K562 (cell line): ENCODE data around the gene BST1.

Experiments used
- E2F6 ChIP-seq, 2 experiments: IDR thresholded peaks; 2 replicates each; pipeline ENCODE4 v1.6.1; 2011; ENCODE audit warnings: borderline replicate concordance in 1 of 2, control low read depth in 1 of 2, low read depth in 1 of 2, low read length in 1 of 2, mild to moderate bottlenecking in 1 of 2, mixed read lengths in 1 of 2, moderate library complexity in 1 of 2; ENCODE audit not compliant: insufficient read depth in 1 of 2, insufficient read length in 1 of 2, poor library complexity in 1 of 2, severe bottlenecking in 1 of 2; ENCODE audit errors: extremely low read depth in 1 of 2
- MAX ChIP-seq: sonication (generic); formaldehyde crosslinking; IDR thresholded peaks from 2 replicates; pipeline ENCODE4 v1.9.0; 2022; ENCODE audit warnings: mild to moderate bottlenecking, missing genetic modification reagents
- MAZ ChIP-seq, 2 experiments: fragments of 450-650 bp in 1 of 2; sonication (generic) in 1 of 2; formaldehyde crosslinking; IDR thresholded peaks in 1 of 2; conservative IDR thresholded peaks in 1 of 2; 2 replicates each; pipeline versions ENCODE4 v1.4.0 to v1.5.0; 2020; ENCODE audit warnings: mild to moderate bottlenecking in 1 of 2, missing genetic modification reagents in 1 of 2
- NFXL1 ChIP-seq: fragments of 450-650 bp; formaldehyde crosslinking; IDR thresholded peaks from 2 replicates; pipeline ENCODE4 v1.4.0; 2021; ENCODE audit warnings: mild to moderate bottlenecking
- POLR2AphosphoS5 ChIP-seq: IDR thresholded peaks from 2 replicates; pipeline ENCODE4 v1.6.1; 2011; ENCODE audit warnings: mild to moderate bottlenecking, low read depth, low read length, moderate library complexity; ENCODE audit not compliant: control insufficient read depth, insufficient read depth
- RB1 ChIP-seq: fragments of 450-650 bp; IDR thresholded peaks from 2 replicates; pipeline ENCODE4 v1.6.1; 2017; ENCODE audit warnings: low read depth, mild to moderate bottlenecking
- USF2 ChIP-seq: sonication (generic); formaldehyde crosslinking; IDR thresholded peaks from 2 replicates; pipeline ENCODE4 v1.5.0; 2020; ENCODE audit warnings: missing genetic modification reagents
- ZNF239 ChIP-seq: fragments of 250-450 bp; sonication (Bioruptor Pico); IDR thresholded peaks from 2 replicates; pipeline ENCODE4 v1.4.0; 2020; ENCODE audit warnings: mild to moderate bottlenecking
- ZNF274 ChIP-seq: IDR thresholded peaks from 2 replicates; pipeline ENCODE4 v1.6.1; 2011; ENCODE audit warnings: low read depth, mild to moderate bottlenecking, low read length, moderate library complexity, borderline replicate concordance

GRCh38 chr4:15674926-15675325 is 27.9 kb upstream of the BST1 start:
- TF ChIP-seq NFXL1 (CRISPR knock-in tag) = no peak
- TF ChIP-seq ZNF274 = no peak
- TF ChIP-seq MAZ (CRISPR knock-in tag; conservative IDR thresholded peaks at IDR 0.05 in 1 of 2, IDR thresholded peaks at IDR 0.05 in 1 of 2) = no peak
- TF ChIP-seq RB1 = no peak
- TF ChIP-seq USF2 (CRISPR knock-in tag) = no peak
- TF ChIP-seq POLR2AphosphoS5 = no peak
- no peak for TF ChIP-seq MAX (CRISPR knock-in tag)
- TF ChIP-seq E2F6 (IDR thresholded peaks at IDR 0.05; ENCODE audit: borderline replicate concordance in 1 of 2, extremely low read depth in 1 of 2, insufficient read depth in 1 of 2, insufficient read length in 1 of 2, low read depth in 1 of 2, low read length in 1 of 2, poor library complexity in 1 of 2, severe bottlenecking in 1 of 2) = no peak
- TF ChIP-seq ZNF239 = no peak
